Activated CD8-positive, alpha-beta memory T cell treated with anti-CD3 and anti-CD28 coated beads, Interleukin-2, amount 50 U/mL, for 48 hours (primary cell): ENCODE data around the gene TNFSF13.
"Not testable (repeated sequence)": the region's sequence is repeated elsewhere in the genome, so short reads cannot be mapped to it uniquely, and the experiment has no call there.

Experiments used
- DNase-seq: peaks from one replicate; pipeline ENCODE4 v3.0.0-alpha.2; 2020

TNFSF13 gene

GRCh38 chr17:7592422-7593021, 34.0 kb downstream of the TNFSF13 start:
- no peak for DNase-seq

GRCh38 chr17:7593296-7593695, 34.7 kb downstream of the TNFSF13 start:
- DNase-seq, result no peak

- DNase-seq, result not testable (repeated sequence)
Measured at GRCh38 chr17:7597561-7597960, 39.0 kb downstream of the TNFSF13 start.

GRCh38 chr17:7606280-7606679, 47.7 kb downstream of the TNFSF13 start:
- no peak for DNase-seq

GRCh38 chr17:7610641-7611040, 52.1 kb downstream of the TNFSF13 start:
- no peak for DNase-seq
